ENCODE measurements around the gene SPTBN1.

Gene SPTBN1

GRCh38 chr2:54683596-54683995, 227.5 kb downstream of the SPTBN1 start:
- ATAC-seq (ENCODE audit: insufficient read depth, low read depth) (no peak), DNase-seq (no peak)
- no peak overlapping the region for H3K27ac ChIP-seq (ENCODE audit: low read length)
- H2AFZ ChIP-seq (ENCODE audit: low read depth, low read length), result no peak overlapping the region
- no peaks in the 10 kb centered on the region for H3K27me3 ChIP-seq (ENCODE audit: insufficient read depth, low read length, poor library complexity)
- H3K4me1 ChIP-seq (ENCODE audit: insufficient read depth, low read length), result peaks cover 19% of the 10 kb centered on the region
- H3K36me3 ChIP-seq (ENCODE audit: insufficient read depth, low read length), result no peaks in the 10 kb centered on the region
- H3K4me3 ChIP-seq (ENCODE audit: low read depth in 1 of 2, low read length in 2 of 2), result no peak overlapping the region
- no peak overlapping the region for H3K9ac ChIP-seq (ENCODE audit: low read depth, low read length)
- H4K20me1 ChIP-seq (ENCODE audit: insufficient read depth, low read length), result no peaks in the 10 kb centered on the region
- TF ChIP-seq CTCF (IDR thresholded peaks at IDR 0.05; ENCODE audit: borderline replicate concordance, extremely low read depth, low read length, poor library complexity, severe bottlenecking) (no peak), EZH2 (IDR thresholded peaks at IDR 0.05; ENCODE audit: borderline replicate concordance, low read depth, low read length, severe bottlenecking) (no peak)
- no peak overlapping the region for H3K4me2 ChIP-seq (ENCODE audit: insufficient read depth, low read length)
- no peaks in the 10 kb centered on the region for H3K9me3 ChIP-seq (ENCODE audit: insufficient read depth, low read length, severe bottlenecking)
- no peaks in the 10 kb centered on the region for H3K79me2 ChIP-seq (ENCODE audit: insufficient read depth, low read length)

- H3K4me2 ChIP-seq (ENCODE audit: insufficient read depth, low read length), result no peak overlapping the region
- TF ChIP-seq CTCF (IDR thresholded peaks at IDR 0.05; ENCODE audit: borderline replicate concordance, extremely low read depth, low read length, poor library complexity, severe bottlenecking) (no peak), EZH2 (IDR thresholded peaks at IDR 0.05; ENCODE audit: borderline replicate concordance, low read depth, low read length, severe bottlenecking) (no peak)
- no peak for DNase-seq
- no peak overlapping the region for H3K4me3 ChIP-seq (ENCODE audit: low read depth in 1 of 2, low read length in 2 of 2)
- no peak overlapping the region for H3K27ac ChIP-seq (ENCODE audit: low read length)
- no peaks in the 10 kb centered on the region for H3K9me3 ChIP-seq (ENCODE audit: insufficient read depth, low read length, severe bottlenecking)
- H3K36me3 ChIP-seq (ENCODE audit: insufficient read depth, low read length), result no peaks in the 10 kb centered on the region
- H3K9ac ChIP-seq (ENCODE audit: low read depth, low read length), result no peak overlapping the region
- H4K20me1 ChIP-seq (ENCODE audit: insufficient read depth, low read length), result no peaks in the 10 kb centered on the region
- no peak for ATAC-seq (ENCODE audit: insufficient read depth, low read depth)
- H2AFZ ChIP-seq (ENCODE audit: low read depth, low read length), result no peak overlapping the region
- no peaks in the 10 kb centered on the region for H3K79me2 ChIP-seq (ENCODE audit: insufficient read depth, low read length)
- peaks cover 14% of the 10 kb centered on the region for H3K4me1 ChIP-seq (ENCODE audit: insufficient read depth, low read length)
- no peaks in the 10 kb centered on the region for H3K27me3 ChIP-seq (ENCODE audit: insufficient read depth, low read length, poor library complexity)
These were observed 229.2 kb downstream of the SPTBN1 start for GRCh38 chr2:54685263-54685775.

- ATAC-seq (ENCODE audit: insufficient read depth, low read depth), result peak; percentile 54; the same call in 2 of the 3 replicates
- TF ChIP-seq CTCF (IDR thresholded peaks at IDR 0.05; ENCODE audit: borderline replicate concordance, extremely low read depth, low read length, poor library complexity, severe bottlenecking), result no peak
- TF ChIP-seq EZH2 (IDR thresholded peaks at IDR 0.05; ENCODE audit: borderline replicate concordance, low read depth, low read length, severe bottlenecking), result no peak
These were observed 231.5 kb downstream of the SPTBN1 start for GRCh38 chr2:54687595-54688152.

More at GRCh38 chr2:54687595-54688152, 231.5 kb downstream of the SPTBN1 start:
- no peaks in the 10 kb centered on the region for H3K9me3 ChIP-seq (ENCODE audit: insufficient read depth, low read length, severe bottlenecking)
- H4K20me1 ChIP-seq (ENCODE audit: insufficient read depth, low read length), result no peaks in the 10 kb centered on the region
- no peak overlapping the region for H3K4me2 ChIP-seq (ENCODE audit: insufficient read depth, low read length)
- H2AFZ ChIP-seq (ENCODE audit: low read depth, low read length), result no peak overlapping the region
- no peak overlapping the region for H3K27ac ChIP-seq (ENCODE audit: low read length)
- no peak overlapping the region for H3K9ac ChIP-seq (ENCODE audit: low read depth, low read length)
- H3K36me3 ChIP-seq (ENCODE audit: insufficient read depth, low read length), result no peaks in the 10 kb centered on the region
- no peak for DNase-seq
- H3K79me2 ChIP-seq (ENCODE audit: insufficient read depth, low read length), result no peaks in the 10 kb centered on the region
- no peaks in the 10 kb centered on the region for H3K27me3 ChIP-seq (ENCODE audit: insufficient read depth, low read length, poor library complexity)
- H3K4me1 ChIP-seq (ENCODE audit: insufficient read depth, low read length), result no peaks in the 10 kb centered on the region
- no peak overlapping the region for H3K4me3 ChIP-seq (ENCODE audit: low read depth in 1 of 2, low read length in 2 of 2)

Data from DND-41 (cell line).